WI38 (cell line): ENCODE results near the gene HPSE2.

Source experiments
- H3K4me3 ChIP-seq: 2 replicates; pipeline ENCODE4 v1.5.1; 2011; ENCODE audit warnings: low read depth, mild to moderate bottlenecking, control low read depth, low read length
- CTCF ChIP-seq: IDR thresholded peaks from 2 replicates; pipeline ENCODE4 v1.5.1; 2012; ENCODE audit warnings: low read depth, mild to moderate bottlenecking, control low read depth, low read length

The HPSE2 gene

GRCh38 chr10:98713586-98713985 is 522.1 kb downstream of the HPSE2 start:
- H3K4me3 ChIP-seq, result no peak overlapping the region
- no peak for TF ChIP-seq CTCF

- no peak overlapping the region for H3K4me3 ChIP-seq
- TF ChIP-seq CTCF, result no peak
Observed at GRCh38 chr10:98696516-98696915, 539.1 kb downstream of the HPSE2 start.

- TF ChIP-seq CTCF, result no peak
- no peak overlapping the region for H3K4me3 ChIP-seq
Observed at GRCh38 chr10:98694883-98695282, 540.8 kb downstream of the HPSE2 start.

GRCh38 chr10:98694014-98694413 is 541.6 kb downstream of the HPSE2 start:
- no peak overlapping the region for H3K4me3 ChIP-seq
- no peak for TF ChIP-seq CTCF

GRCh38 chr10:98687685-98688084 is 548.0 kb downstream of the HPSE2 start:
- TF ChIP-seq CTCF, result no peak
- no peak overlapping the region for H3K4me3 ChIP-seq

GRCh38 chr10:98684019-98684899 is 551.4 kb downstream of the HPSE2 start:
- TF ChIP-seq CTCF, result no peak
- no peak overlapping the region for H3K4me3 ChIP-seq

- no peak for TF ChIP-seq CTCF
- H3K4me3 ChIP-seq, result no peak overlapping the region
Observed at GRCh38 chr10:98676895-98677294, 558.8 kb downstream of the HPSE2 start.
